ENCODE results near the gene ING4. TPM values are rescaled to one million over a fixed set of nuclear protein-coding genes. Genes with fewer than 3 reads are reported as not detected.
"Not testable (repeated sequence)": the region's sequence is repeated elsewhere in the genome, so short reads cannot be mapped to it uniquely, and the experiment has no call there.

The ING4 gene
- 59.5 TPM for total RNA-seq
- 10 to 100 TPM; 45.9 to 59.9 (median 54.3) TPM for polyA plus RNA-seq (ENCODE audit: insufficient read depth in 1 of 8, insufficient read length in 8 of 8, low replicate concordance in 1 of 8)
- long read RNA-seq, donor 1, partial matches to known transcripts, result 0 of 8 reads
- long read RNA-seq, donor 1, other reads (novel, unspliced or antisense), result 0 of 8 reads
- long read RNA-seq, donor 2, result 0 reads
- long read RNA-seq, donor 3, transcript ING4-202 (8 exons, 1,393 nt), result major isoform, 9 of 28 reads
- long read RNA-seq, donor 3, transcript ING4-201 (8 exons, 1,709 nt), result major isoform, 9 of 28 reads
- long read RNA-seq, donor 3, partial matches to known transcripts, result 0 of 28 reads
- long read RNA-seq, donor 3, other reads (novel, unspliced or antisense), result 0 of 28 reads
- long read RNA-seq, donor 4, transcript ING4-201 (8 exons, 1,709 nt), result major isoform, 10 of 15 reads
- long read RNA-seq, donor 4, partial matches to known transcripts, result 0 of 15 reads
- long read RNA-seq, donor 4, other reads (novel, unspliced or antisense), result 0 of 15 reads
- long read RNA-seq, donor 5, transcript ING4-207 (8 exons, 1,348 nt), result minor isoform, 5 of 35 reads
- long read RNA-seq, donor 5, transcript ING4-201 (8 exons, 1,709 nt), result major isoform, 13 of 35 reads
- long read RNA-seq, donor 5, transcript ING4-202 (8 exons, 1,393 nt), result minor isoform, 7 of 35 reads
- long read RNA-seq, donor 5, partial matches to known transcripts, result 5 of 35 reads
- long read RNA-seq, donor 5, other reads (novel, unspliced or antisense), result 0 of 35 reads
- long read RNA-seq, donor 6, transcript ING4-201 (8 exons, 1,709 nt), result major isoform, 13 of 32 reads
- long read RNA-seq, donor 6, transcript ING4-202 (8 exons, 1,393 nt), result minor isoform, 11 of 32 reads
- long read RNA-seq, donor 6, partial matches to known transcripts, result 0 of 32 reads
- long read RNA-seq, donor 6, other reads (novel, unspliced or antisense), result 0 of 32 reads
- long read RNA-seq, donor 7, transcript ING4-202 (8 exons, 1,393 nt), result major isoform, 7 of 16 reads
- long read RNA-seq, donor 7, partial matches to known transcripts, result 0 of 16 reads
- long read RNA-seq, donor 7, other reads (novel, unspliced or antisense), result 0 of 16 reads
- long read RNA-seq, donor 8, transcript ING4-201 (8 exons, 1,709 nt), result major isoform, 9 of 21 reads
- long read RNA-seq, donor 8, transcript ING4-202 (8 exons, 1,393 nt), result minor isoform, 7 of 21 reads
- long read RNA-seq, donor 8, partial matches to known transcripts, result 0 of 21 reads
- long read RNA-seq, donor 8, other reads (novel, unspliced or antisense), result 0 of 21 reads
- long read RNA-seq, donor 9, transcript ING4-202 (8 exons, 1,393 nt), result major isoform, 7 of 16 reads
- long read RNA-seq, donor 9, partial matches to known transcripts, result 0 of 16 reads
- long read RNA-seq, donor 9, other reads (novel, unspliced or antisense), result 0 of 16 reads
- long read RNA-seq, donor 10, transcript ING4-202 (8 exons, 1,393 nt), result minor isoform, 9 of 25 reads
- long read RNA-seq, donor 10, transcript ING4-201 (8 exons, 1,709 nt), result major isoform, 10 of 25 reads
- long read RNA-seq, donor 10, partial matches to known transcripts, result 0 of 25 reads
- long read RNA-seq, donor 10, other reads (novel, unspliced or antisense), result 0 of 25 reads
- long read RNA-seq, donor 11, transcript ING4-201 (8 exons, 1,709 nt), result major isoform, 7 of 12 reads
- long read RNA-seq, donor 11, partial matches to known transcripts, result 0 of 12 reads
- long read RNA-seq, donor 11, other reads (novel, unspliced or antisense), result 0 of 12 reads

GRCh38 chr12:6662906-6663742 is at the start of gene ING4:
Gene ING4 (minus strand): TSS chr12:6663119. CDS start chr12:6663101, 18 bp downstream.
- Histone ChIP-seq H3K4me3 (ENCODE audit: low read length) (peak within 1 kb of the TSS; percentile 61), H3K4me1 (ENCODE audit: control insufficient read depth, insufficient read depth, low read length) (peaks cover 6% of the 10 kb centered on the region), H3K36me3 (ENCODE audit: control insufficient read depth, insufficient read depth, low read length) (peaks cover 29% of the 10 kb centered on the region), H3K27ac (ENCODE audit: low read length) (peak within 1 kb of the TSS; percentile 94), H3K9me3 (replicated peaks; ENCODE audit: control insufficient read depth, low read depth, low read length) (no peaks in the 10 kb centered on the region), H3K27me3 (ENCODE audit: control insufficient read depth, insufficient read depth, low read length) (no peaks in the 10 kb centered on the region)
- peak; percentile 100 for DNase-seq
- WGBS (ENCODE audit: insufficient coverage), result under 1% methylated on average over 26 of the region's 37 CpGs

- no peaks in the 10 kb centered on the region for H3K36me3 ChIP-seq (ENCODE audit: control insufficient read depth, insufficient read depth, low read length)
- H3K9me3 ChIP-seq (replicated peaks; ENCODE audit: control insufficient read depth, low read depth, low read length), result no peaks in the 10 kb centered on the region
- peaks cover 9% of the 10 kb centered on the region for H3K27me3 ChIP-seq (ENCODE audit: control insufficient read depth, insufficient read depth, low read length)
- H3K27ac ChIP-seq (ENCODE audit: low read length), result no peak overlapping the region
- DNase-seq, result no peak
- H3K4me3 ChIP-seq (ENCODE audit: low read length), result no peak overlapping the region
- WGBS (ENCODE audit: insufficient coverage), result 60% methylated on average over 16 of the region's 16 CpGs
- H3K4me1 ChIP-seq (ENCODE audit: control insufficient read depth, insufficient read depth, low read length), result no peaks in the 10 kb centered on the region
Observed at GRCh38 chr12:6708960-6709394, 46.1 kb upstream of the ING4 start.

GRCh38 chr12:6708351-6708750 is 45.4 kb upstream of the ING4 start:
- H3K9me3 ChIP-seq (replicated peaks; ENCODE audit: control insufficient read depth, low read depth, low read length); H3K4me1 ChIP-seq (ENCODE audit: control insufficient read depth, insufficient read depth, low read length); H3K36me3 ChIP-seq (ENCODE audit: control insufficient read depth, insufficient read depth, low read length); DNase-seq; H3K4me3 ChIP-seq (ENCODE audit: low read length); H3K27ac ChIP-seq (ENCODE audit: low read length): not testable (repeated sequence)
- 93% methylated on average over 21 of the region's 21 CpGs for WGBS (ENCODE audit: insufficient coverage)
- H3K27me3 ChIP-seq (ENCODE audit: control insufficient read depth, insufficient read depth, low read length), result peaks cover 16% of the 10 kb centered on the region

GRCh38 chr12:6703631-6704030 is 40.7 kb upstream of the ING4 start:
- WGBS (ENCODE audit: insufficient coverage), result 18% methylated on average over 6 of the region's 10 CpGs
- no peaks in the 10 kb centered on the region for H3K36me3 ChIP-seq (ENCODE audit: control insufficient read depth, insufficient read depth, low read length)
- no peak for DNase-seq
- H3K4me3 ChIP-seq (ENCODE audit: low read length), result no peak overlapping the region
- H3K9me3 ChIP-seq (replicated peaks; ENCODE audit: control insufficient read depth, low read depth, low read length), result no peaks in the 10 kb centered on the region
- H3K27ac ChIP-seq (ENCODE audit: low read length), result no peak overlapping the region
- H3K27me3 ChIP-seq (ENCODE audit: control insufficient read depth, insufficient read depth, low read length), result peaks cover 45% of the 10 kb centered on the region
- peaks cover 7% of the 10 kb centered on the region for H3K4me1 ChIP-seq (ENCODE audit: control insufficient read depth, insufficient read depth, low read length)

GRCh38 chr12:6701078-6701768 is 38.3 kb upstream of the ING4 start:
- H3K36me3 ChIP-seq (ENCODE audit: control insufficient read depth, insufficient read depth, low read length), result no peaks in the 10 kb centered on the region
- no peaks in the 10 kb centered on the region for H3K9me3 ChIP-seq (replicated peaks; ENCODE audit: control insufficient read depth, low read depth, low read length)
- H3K4me3 ChIP-seq (ENCODE audit: low read length), result peak overlapping the region; percentile 35
- 24% methylated on average over 13 of the region's 13 CpGs for WGBS (ENCODE audit: insufficient coverage)
- DNase-seq, result no peak
- peaks cover 10% of the 10 kb centered on the region for H3K4me1 ChIP-seq (ENCODE audit: control insufficient read depth, insufficient read depth, low read length)
- H3K27ac ChIP-seq (ENCODE audit: low read length), result no peak overlapping the region
- peaks cover 52% of the 10 kb centered on the region for H3K27me3 ChIP-seq (ENCODE audit: control insufficient read depth, insufficient read depth, low read length)

GRCh38 chr12:6700646-6701051 is 37.7 kb upstream of the ING4 start, which contains the start of gene PIANP:
Gene PIANP (minus strand): TSS chr12:6700815. CDS start chr12:6698061, 2,754 bp downstream.
- no peaks in the 10 kb centered on the region for H3K36me3 ChIP-seq (ENCODE audit: control insufficient read depth, insufficient read depth, low read length)
- H3K4me1 ChIP-seq (ENCODE audit: control insufficient read depth, insufficient read depth, low read length), result peaks cover 10% of the 10 kb centered on the region
- under 1% methylated on average over 22 of the region's 43 CpGs for WGBS (ENCODE audit: insufficient coverage)
- H3K9me3 ChIP-seq (replicated peaks; ENCODE audit: control insufficient read depth, low read depth, low read length), result no peaks in the 10 kb centered on the region
- no peak within 1 kb of the TSS for H3K27ac ChIP-seq (ENCODE audit: low read length)
- peak; percentile 73 for DNase-seq
- peaks cover 52% of the 10 kb centered on the region for H3K27me3 ChIP-seq (ENCODE audit: control insufficient read depth, insufficient read depth, low read length)
- H3K4me3 ChIP-seq (ENCODE audit: low read length), result peak within 1 kb of the TSS; percentile 50

- WGBS (ENCODE audit: insufficient coverage), result 1% methylated on average over 39 of the region's 65 CpGs
- peak overlapping the region; percentile 50 for H3K4me3 ChIP-seq (ENCODE audit: low read length)
- H3K27ac ChIP-seq (ENCODE audit: low read length), result no peak overlapping the region
- no peaks in the 10 kb centered on the region for H3K36me3 ChIP-seq (ENCODE audit: control insufficient read depth, insufficient read depth, low read length)
- peaks cover 10% of the 10 kb centered on the region for H3K4me1 ChIP-seq (ENCODE audit: control insufficient read depth, insufficient read depth, low read length)
- DNase-seq, result no peak
- H3K9me3 ChIP-seq (replicated peaks; ENCODE audit: control insufficient read depth, low read depth, low read length), result no peaks in the 10 kb centered on the region
- H3K27me3 ChIP-seq (ENCODE audit: control insufficient read depth, insufficient read depth, low read length), result peaks cover 52% of the 10 kb centered on the region
Observed at GRCh38 chr12:6699989-6700645, 37.2 kb upstream of the ING4 start.

Measured in muscle of leg (tissue), 16 donors.